GM21447 (cell line): ENCODE data around the gene GET4.
"Not testable (repeated sequence)": the region's sequence is repeated elsewhere in the genome, so short reads cannot be mapped to it uniquely, and the experiment has no call there.

ENCODE experiments used
- ATAC-seq: cut with Tn5 transposase; IDR thresholded peaks from one replicate; pipeline ENCODE4 v1.9.1; 2021; ENCODE audit not compliant: unreplicated experiment

The GET4 gene

DNA sequence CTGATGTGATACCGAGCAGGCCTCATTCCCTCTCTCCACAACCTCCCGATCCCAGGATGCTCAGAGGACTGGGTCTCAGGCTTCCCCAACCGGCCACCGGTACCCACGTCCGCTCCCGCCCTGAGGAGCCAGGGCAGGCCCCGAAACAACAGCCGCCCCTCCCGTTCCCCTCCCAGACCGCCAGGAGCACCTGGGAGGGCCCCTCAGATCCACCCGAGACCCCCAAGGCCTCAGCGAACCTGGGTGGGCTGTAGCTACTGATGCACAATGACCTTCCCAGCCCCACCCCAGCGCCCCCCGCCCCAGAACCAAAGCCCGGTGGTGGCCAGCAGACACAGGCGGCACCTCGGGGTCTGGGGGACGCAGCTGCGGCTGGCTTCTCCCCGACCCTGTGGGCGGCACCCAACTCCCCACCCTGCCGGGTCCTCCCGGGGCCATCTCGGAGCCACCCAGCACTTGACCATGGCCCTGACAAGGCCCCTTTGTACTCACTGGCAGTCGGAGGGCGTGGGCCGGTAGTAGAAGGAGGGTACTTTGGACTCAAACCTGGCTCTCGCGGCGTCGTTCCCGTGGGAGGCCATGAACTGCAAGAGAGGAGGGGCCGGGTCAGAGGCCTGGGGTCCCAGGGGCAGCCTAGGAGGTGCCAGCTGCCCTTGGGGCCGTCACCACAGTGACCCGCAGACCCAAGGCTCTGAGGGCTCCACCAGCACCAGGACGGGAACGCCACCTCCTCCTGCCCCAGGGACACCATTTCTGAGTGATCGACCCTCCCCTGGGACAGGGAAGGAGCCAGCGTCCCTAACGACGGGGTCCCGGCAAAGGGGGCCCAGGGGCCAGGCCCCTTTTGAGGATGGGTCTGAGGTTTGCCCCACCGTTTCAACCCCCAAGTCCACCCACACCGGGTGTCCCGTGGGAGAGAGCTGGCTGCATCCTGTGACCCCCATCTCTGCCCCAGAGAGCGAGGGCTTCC is 50.0 kb downstream of the GET4 start:
- no peak for ATAC-seq

DNA sequence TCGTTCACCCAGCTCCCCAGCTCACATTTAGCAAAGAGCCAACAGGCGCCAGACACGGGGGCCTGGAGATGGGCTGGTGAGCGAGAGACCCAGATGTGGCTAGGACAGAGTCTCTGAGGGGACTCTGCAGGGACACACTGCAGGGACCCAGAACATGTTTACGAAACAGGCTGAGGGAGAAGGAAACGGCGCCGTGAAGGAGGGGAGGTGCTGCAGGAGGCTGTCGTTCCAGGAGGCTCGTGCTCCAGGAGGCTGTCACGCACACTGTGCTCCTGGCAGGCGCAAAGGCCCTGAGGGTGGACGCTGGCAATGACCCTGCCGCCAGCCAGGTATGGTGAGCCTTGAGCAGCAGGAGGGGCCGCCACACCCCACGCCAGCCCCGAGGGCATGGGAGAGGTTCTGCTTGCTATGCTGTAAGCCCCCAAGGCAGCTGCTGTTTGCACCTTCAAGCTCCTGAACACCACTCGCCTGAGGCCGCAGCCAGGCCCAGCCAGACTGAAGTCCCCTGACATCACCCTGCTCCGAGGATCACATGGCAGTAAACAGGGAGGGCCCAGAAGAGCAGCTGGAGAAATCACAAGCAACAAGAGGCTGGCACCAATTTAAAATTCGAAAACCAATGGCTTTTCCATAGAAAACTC is 50.8 kb downstream of the GET4 start:
- no peak for ATAC-seq

- ATAC-seq = no peak
These were observed 53.0 kb downstream of the GET4 start for GRCh38 chr7:929311-929711.

DNA sequence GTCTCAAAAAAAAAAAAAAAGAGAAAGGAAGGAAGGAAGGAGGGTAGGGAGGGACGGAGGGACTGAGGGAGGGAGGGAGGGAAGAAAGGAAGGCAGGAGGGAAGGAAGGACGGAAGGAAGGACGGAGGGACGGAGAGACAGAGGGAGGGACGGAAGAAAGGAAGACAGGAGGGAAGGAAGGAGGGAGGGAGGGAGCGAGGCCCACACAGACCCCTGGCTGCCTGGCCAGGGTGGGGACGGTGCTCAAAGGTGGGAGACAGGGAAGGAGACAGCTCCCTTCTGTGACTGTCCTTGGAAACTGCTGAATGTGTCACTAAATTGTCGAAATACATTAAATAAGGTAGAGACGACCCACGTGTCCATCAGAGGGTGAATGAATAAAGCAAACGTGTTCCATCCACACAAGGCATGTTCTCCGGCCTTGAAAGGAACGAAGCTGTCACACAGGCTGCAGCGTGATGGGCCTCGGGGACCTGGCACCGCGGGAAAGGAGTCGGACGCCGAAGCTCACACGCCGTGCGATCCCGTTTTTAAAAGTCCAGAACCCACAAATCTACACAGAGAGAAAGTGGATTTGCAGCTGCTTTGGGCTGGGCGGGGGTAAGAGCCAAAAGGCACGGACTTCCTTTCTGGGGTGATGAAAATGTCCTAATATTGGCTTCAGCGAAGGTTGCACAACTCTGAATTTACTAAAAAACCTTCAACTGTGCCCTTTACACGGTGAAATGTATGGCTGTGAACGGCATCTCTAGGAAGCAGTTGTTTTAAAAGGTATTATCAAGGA is 54.8 kb downstream of the GET4 start:
- no peak for ATAC-seq

DNA sequence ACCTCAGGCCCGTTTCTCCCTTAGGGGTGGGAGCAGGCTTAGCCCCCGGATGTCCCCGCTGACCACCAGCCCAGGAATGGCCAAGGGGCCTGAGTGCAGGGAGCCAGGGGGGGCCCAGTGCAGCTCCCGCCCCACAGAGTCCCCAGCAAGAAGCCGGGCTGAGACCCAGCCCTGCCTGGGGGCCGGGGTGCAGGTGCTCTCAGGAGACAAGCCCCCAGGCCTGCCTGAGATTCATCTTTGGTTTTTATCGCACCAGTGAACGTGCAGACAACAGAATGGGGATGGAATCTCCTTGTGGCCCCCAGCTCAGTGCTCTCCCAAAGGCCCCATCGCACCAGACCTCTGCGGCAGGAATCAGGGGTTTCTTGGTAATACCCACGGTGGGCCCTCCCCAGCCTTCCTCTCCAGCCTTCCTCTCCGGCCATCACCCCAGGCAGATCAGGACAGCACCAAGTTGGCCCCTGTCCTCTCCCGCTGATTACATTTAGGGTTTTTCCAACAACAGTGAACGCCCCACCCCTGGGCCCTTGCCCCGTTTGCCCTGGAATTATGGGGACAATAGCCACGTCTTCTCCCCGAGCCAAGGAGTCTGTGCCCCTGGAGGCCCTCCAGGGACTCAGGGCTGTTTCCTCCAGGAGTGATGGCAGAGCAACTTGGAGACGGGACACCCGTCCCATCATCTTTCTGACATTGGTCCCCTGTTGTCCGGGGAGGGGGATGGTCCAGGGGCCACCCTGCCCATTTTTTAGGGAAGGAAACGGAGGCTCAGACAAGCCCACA is 55.7 kb downstream of the GET4 start:
- ATAC-seq = no peak

DNA sequence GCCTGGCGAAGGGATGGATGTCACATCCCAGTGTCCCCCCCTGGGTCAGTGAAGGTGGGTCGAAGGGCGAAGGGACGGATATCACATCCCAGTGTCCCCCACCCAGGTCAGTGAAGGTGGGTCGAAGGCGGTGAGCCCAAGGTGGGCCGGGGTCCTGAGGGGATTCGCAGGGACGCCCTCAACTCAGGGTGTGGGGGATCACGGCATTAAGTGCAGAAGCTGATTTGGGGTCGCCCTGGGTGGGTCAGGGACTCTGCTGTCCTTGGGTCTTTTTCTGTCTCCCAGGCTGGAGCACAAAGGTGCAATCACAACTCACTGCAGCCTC is 56.3 kb downstream of the GET4 start:
- no peak for ATAC-seq

DNA sequence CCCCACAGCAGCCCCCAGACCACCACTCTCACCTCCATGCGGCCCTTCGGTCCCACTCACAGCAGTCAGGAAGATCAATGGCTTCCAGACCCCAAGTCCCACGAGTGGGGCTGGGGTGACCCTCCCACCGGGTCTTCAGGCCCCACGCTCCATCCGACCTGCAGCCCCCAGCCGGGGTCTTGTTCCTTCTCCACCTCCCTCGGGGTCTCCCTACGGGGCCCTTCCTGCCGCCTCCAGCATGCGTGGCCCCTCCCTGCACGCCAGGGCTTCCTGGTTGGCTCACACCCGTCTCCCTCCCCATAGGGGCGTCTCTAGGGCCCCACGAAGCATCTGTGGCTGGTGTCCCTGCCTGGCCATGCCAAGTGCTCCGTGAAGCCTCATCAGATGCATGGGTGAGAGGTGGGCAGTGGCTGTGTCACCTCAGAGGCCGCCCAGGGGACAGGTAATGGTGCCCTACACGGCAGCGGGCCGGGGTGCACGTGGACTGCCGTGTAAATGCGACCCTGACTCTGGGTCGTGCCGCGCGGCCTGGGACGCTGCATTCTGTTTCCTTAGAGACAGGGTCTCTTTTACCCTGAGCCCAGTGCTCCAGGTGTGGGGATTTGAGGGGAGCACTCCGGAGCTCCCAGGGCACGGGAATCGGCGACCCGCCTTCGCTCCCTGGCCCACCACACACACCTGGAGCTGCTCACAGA is 58.3 kb downstream of the GET4 start:
- ATAC-seq = no peak

- no peak for ATAC-seq
These were observed 59.0 kb downstream of the GET4 start for GRCh38 chr7:935164-935873.

GRCh38 chr7:935874-936385 is 59.6 kb downstream of the GET4 start:
- no peak for ATAC-seq

DNA sequence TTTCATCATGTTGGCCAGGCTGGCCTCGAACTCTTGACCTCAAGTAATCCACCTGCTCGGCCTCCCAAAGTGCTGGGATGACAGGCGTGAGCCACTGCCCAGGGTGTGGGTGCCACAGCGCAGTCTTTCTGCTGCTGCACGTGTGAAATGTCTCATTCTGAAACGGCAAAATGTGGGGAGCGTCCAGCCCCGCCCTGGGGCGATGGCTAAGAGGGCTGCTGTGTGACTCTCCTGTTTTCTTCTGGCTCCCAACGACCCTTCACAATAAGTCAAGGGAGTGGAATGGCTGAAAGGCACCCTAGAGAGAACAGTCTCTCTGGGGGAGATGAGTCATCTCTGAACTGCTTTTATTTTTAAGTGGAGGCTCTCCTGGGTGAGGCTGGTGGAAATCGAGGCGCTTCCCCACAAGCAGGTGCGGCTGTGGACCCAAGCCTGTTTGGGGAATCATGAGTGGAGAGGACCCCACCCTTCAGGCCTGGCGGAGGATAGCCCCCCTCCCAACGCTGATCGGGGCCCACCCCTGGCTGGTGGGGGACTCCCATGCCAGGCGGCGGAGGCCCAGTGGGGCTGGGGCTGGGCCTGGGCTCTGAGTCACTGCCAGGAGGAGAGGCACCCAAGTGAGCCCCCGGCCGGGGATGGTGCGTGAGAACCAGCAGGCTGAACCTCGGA is 60.2 kb downstream of the GET4 start:
- peak; percentile 88 for ATAC-seq

GRCh38 chr7:937856-938484 is 61.6 kb downstream of the GET4 start:
- ATAC-seq = no peak

GRCh38 chr7:938546-939185 is 62.3 kb downstream of the GET4 start:
- ATAC-seq = no peak

- ATAC-seq = no peak
These were observed 63.5 kb downstream of the GET4 start for GRCh38 chr7:939843-940242.

DNA sequence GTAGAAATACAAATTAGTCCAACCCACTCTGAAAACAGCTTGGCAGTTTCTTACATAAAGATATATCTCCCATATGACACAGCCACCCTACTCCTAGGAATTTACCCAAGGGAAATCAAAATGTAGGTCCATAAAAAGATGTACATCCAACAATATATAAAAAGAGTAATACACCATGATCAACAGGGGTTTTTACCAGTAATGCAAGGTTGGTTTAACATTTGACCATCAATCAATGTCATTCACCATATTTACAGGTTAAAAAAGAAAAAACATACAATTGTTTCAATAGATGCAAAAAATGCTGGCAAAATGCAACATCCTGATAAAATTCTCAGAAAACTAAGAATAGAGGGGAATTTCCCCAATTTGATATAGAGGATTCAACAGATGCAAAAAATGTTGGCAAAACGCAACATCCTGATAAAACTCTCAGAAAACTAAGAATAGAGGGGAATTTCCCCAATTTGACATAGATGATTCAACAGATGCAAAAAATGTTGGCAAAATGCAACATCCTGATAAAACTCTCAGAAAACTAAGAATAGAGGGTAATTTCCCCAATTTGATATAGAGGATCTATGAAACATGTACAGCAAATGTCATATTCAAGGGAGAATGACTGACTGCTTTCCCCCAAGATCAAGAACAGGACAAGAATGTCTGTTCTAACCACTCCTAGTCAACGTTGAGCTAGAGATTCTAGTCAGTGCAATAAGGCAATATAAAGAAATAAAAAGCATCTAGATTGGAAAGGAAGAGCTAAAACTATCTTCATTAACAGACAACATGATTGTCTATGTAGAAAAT is 64.5 kb downstream of the GET4 start:
- ATAC-seq = no peak

DNA sequence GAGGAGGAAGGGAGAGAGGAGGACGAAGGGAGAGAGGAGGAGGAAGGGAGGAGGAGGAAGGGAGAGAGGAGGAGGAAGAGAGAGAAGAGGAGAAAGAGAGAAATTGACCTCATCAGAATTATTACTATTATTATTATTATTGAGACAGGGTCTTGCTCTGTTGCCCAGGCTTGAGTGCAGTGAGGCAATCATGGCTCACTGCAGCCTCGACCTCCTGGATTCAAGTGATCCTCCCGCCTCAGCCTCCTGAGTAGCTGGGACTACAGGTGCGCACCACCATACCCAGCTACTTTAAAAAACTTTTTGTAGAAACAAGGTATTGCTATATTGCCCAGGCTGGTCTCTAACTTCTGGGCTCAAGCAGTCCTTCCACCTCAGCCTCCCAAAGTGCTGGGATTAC is 67.4 kb downstream of the GET4 start:
- ATAC-seq = not testable (repeated sequence)

DNA sequence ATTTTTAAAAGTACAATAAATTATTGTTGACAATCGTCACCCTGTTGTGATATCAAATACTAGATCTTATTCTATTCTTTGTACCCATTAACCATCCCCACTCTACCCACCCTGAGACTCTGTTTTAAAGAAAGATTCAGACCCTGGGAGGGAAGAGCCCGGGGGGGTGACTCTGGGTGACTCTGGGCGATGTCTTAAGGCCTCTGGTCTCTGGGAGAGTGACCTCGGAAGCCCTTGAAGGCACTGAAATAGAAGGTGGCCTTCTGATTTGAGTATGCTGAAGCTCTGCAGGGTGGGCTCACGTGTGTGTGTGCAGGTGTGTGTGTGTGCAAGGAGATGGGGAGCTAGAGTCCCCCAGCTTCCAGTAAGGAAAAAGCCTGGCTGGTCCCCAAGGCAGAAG is 68.4 kb downstream of the GET4 start:
- ATAC-seq = no peak

DNA sequence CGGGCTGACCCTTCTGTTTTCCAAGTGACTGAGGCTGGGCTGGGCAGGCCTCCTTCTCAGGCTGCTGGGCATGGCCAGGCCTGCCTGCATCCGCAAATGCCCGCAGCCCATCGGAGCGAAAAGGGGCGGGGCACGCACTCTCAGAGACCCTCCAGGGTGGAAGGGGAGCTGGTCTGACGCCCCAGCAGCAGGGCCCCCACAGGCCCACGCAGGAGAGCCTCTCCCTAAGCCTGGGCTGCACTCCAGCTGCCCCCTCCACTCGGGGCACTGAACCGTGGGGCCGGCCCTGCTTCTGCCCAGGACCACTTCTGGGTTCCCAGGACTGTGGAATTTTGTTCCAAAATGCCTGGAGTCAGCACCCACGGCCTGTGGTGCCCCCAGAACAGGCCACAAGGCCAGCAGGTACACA is 68.8 kb downstream of the GET4 start:
- no peak for ATAC-seq
